Endothelial cell of umbilical vein (primary cell): ENCODE results near the gene FAM53B. TPM values are rescaled to one million over a fixed set of nuclear protein-coding genes. Genes with fewer than 3 reads are reported as not detected.

Experiments
- BruUV-seq: library from RNA; stranded (reverse); fragments of 400-500 nt; replicated peaks from 2 replicates; lab custom pipeline; 2021; lab: Mats Ljungman, UMichigan
- CTCF ChIA-PET: fragments of 300-600, 350-600 bp; sonication (Branson Sonifier 250); formaldehyde crosslinking; loops from one replicate; lab custom pipeline; 2021; ENCODE audit warnings: antibody characterized with exemption, inconsistent platforms; lab: Charles Lee
- POLR2A ChIA-PET: fragments of 300-600, 350-600 bp; sonication (Branson Sonifier 250); formaldehyde crosslinking; loops from one replicate; lab custom pipeline; 2021; ENCODE audit warnings: antibody characterized with exemption, inconsistent platforms; lab: Charles Lee
- DNase-seq: peaks from one replicate; pipeline ENCODE4 v3.0.0-alpha.2; 2011; ENCODE audit warnings: low read depth, low spot score
- FAIRE-seq: peaks from 2 replicates; lab custom pipeline; 2011; peaks lifted over from hg19 to GRCh38; lab: Jason Lieb, UNC
- H2AFZ ChIP-seq: 2 replicates; pipeline ENCODE4 v1.6.0; 2012; ENCODE audit warnings: low read depth, low read length, control low read depth, inconsistent platforms
- H3K27ac ChIP-seq: 2 replicates; pipeline ENCODE4 v1.5.1; 2011; ENCODE audit warnings: low read depth, mild to moderate bottlenecking, control low read depth, low read length, moderate library complexity; ENCODE audit not compliant: insufficient read depth
- H3K27me3 ChIP-seq, 2 experiments: 2 replicates each; pipeline versions ENCODE4 v1.6.0 to v1.6.1; 2011; ENCODE audit warnings: low read length in 2 of 2, mixed read lengths in 1 of 2; ENCODE audit not compliant: control insufficient read depth in 2 of 2, insufficient read depth in 2 of 2
- H3K36me3 ChIP-seq, 2 experiments: 2 replicates in 1 of 2; 3 replicates in 1 of 2; pipeline ENCODE4 v1.5.1; 2011; ENCODE audit warnings: low read length in 2 of 2, mild to moderate bottlenecking in 1 of 2, moderate library complexity in 1 of 2; ENCODE audit not compliant: control insufficient read depth in 2 of 2, insufficient read depth in 2 of 2; ENCODE audit errors: extremely low read depth in 1 of 2
- H3K4me1 ChIP-seq: 3 replicates; pipeline ENCODE4 v1.5.1; 2011; ENCODE audit warnings: mild to moderate bottlenecking, low read length; ENCODE audit not compliant: control insufficient read depth, insufficient read depth; ENCODE audit errors: extremely low read depth
- H3K4me2 ChIP-seq: 2 replicates; pipeline ENCODE4 v1.6.1; 2011; ENCODE audit warnings: low read length, control low read depth, mixed read lengths; ENCODE audit not compliant: insufficient read depth
- H3K4me3 ChIP-seq, 3 experiments: fragments of 200-600 bp in 1 of 3; sonication (generic), shearing (Covaris generic) in 1 of 3; replicated peaks in 1 of 3; 2 replicates each; pipeline ENCODE4 v1.5.1; 2011 to 2016; ENCODE audit warnings: control low read depth in 3 of 3, low read length in 3 of 3, mild to moderate bottlenecking in 2 of 3, inconsistent platforms in 1 of 3, low read depth in 1 of 3, moderate library complexity in 1 of 3; ENCODE audit not compliant: insufficient read depth in 1 of 3
- H3K79me2 ChIP-seq: 2 replicates; pipeline ENCODE4 v1.6.0; 2012; ENCODE audit warnings: low read length, inconsistent platforms; ENCODE audit not compliant: control insufficient read depth, insufficient read depth
- H3K9ac ChIP-seq: replicated peaks from 2 replicates; pipeline ENCODE3; 2011; ENCODE audit warnings: low read length, control low read depth; ENCODE audit not compliant: insufficient read depth; ENCODE audit errors: extremely low read depth
- H3K9me1 ChIP-seq: replicated peaks from 3 replicates; pipeline ENCODE4 v1.6.0; 2011; ENCODE audit warnings: mild to moderate bottlenecking, low read length; ENCODE audit not compliant: control insufficient read depth, insufficient read depth; ENCODE audit errors: extremely low read depth
- H3K9me3 ChIP-seq: replicated peaks from 2 replicates; pipeline ENCODE4 v1.5.1; 2012; ENCODE audit warnings: low read length, inconsistent platforms; ENCODE audit not compliant: control insufficient read depth, insufficient read depth
- H4K20me1 ChIP-seq: replicated peaks from 2 replicates; pipeline ENCODE3; 2011; ENCODE audit warnings: mild to moderate bottlenecking, low read length; ENCODE audit not compliant: control insufficient read depth, insufficient read depth; ENCODE audit errors: extremely low read depth
- EZH2 ChIP-seq: IDR thresholded peaks from 2 replicates; pipeline ENCODE4 v1.6.1; 2012; ENCODE audit warnings: borderline replicate concordance, low read depth, mild to moderate bottlenecking, moderate library complexity, low read length, inconsistent platforms; ENCODE audit not compliant: severe bottlenecking
- FOS ChIP-seq: IDR thresholded peaks from 2 replicates; pipeline ENCODE4 v1.6.1; 2011; ENCODE audit warnings: mild to moderate bottlenecking, low read length, moderate library complexity, borderline replicate concordance; ENCODE audit not compliant: insufficient read depth
- GATA2 ChIP-seq: IDR thresholded peaks from 2 replicates; pipeline ENCODE4 v1.7.0; 2011; ENCODE audit warnings: low read depth, mild to moderate bottlenecking, moderate library complexity, mixed read lengths, low read length; ENCODE audit not compliant: insufficient read length, insufficient read depth
- JUN ChIP-seq: IDR thresholded peaks from 2 replicates; pipeline ENCODE4 v1.6.1; 2011; ENCODE audit warnings: borderline replicate concordance, low read depth; ENCODE audit not compliant: insufficient read length, insufficient read depth
- MYC ChIP-seq: IDR thresholded peaks from one replicate; pipeline ENCODE4 v1.6.1; 2011; ENCODE audit warnings: mild to moderate bottlenecking, low read depth, low read length
- POLR2A ChIP-seq: IDR thresholded peaks from 2 replicates; pipeline ENCODE4 v1.6.1; 2012; ENCODE audit warnings: low read depth, mild to moderate bottlenecking, control low read depth, low read length
- POLR2AphosphoS5 ChIP-seq: IDR thresholded peaks from 2 replicates; pipeline ENCODE4 v1.6.1; 2012; ENCODE audit warnings: low read depth, mild to moderate bottlenecking, control low read depth, low read length, moderate library complexity; ENCODE audit not compliant: insufficient read depth
- dilution Hi-C: fragments of 300-500 bp; cut with MboI; formaldehyde crosslinking; loops from one replicate; pipeline ENCODE4 v1.15.0; 2019; ENCODE audit warnings: low sequenced_read_pairs; ENCODE audit not compliant: extremely low pct_ligation_motif_present
- intact Hi-C: fragments of 100-400 bp; cut with micrococcal nuclease; formaldehyde crosslinking; loops from one replicate; pipeline ENCODE4 v1.10.0; 2022
- polyA plus RNA-seq, 4 experiments: library from polyadenylated mRNA; depleted of rRNA in 3 of 4; stranded (reverse) in 3 of 4; unstranded in 1 of 4; fragments of >200 nt; gene quantifications; 2 replicates each; pipeline versions ENCODE4 v1.2.1 to v1.2.3, GENCODE V29; 2011 to 2012; ENCODE audit warnings: missing spikeins in 1 of 4
- total RNA-seq: library from RNA; stranded (reverse); gene quantifications from 2 replicates; pipeline ENCODE4 v1.2.3, GENCODE V29; 2021
- TF ChIP-seq, protein P1 (sequence below), 2 donors: IDR thresholded peaks; 1 replicate in 1 of 2; 2 replicates in 1 of 2; pipeline ENCODE4 v1.5.1; 2011; ENCODE audit warnings: low read length in 2 of 2, mild to moderate bottlenecking in 2 of 2, moderate library complexity in 2 of 2, control low read depth in 1 of 2, inconsistent platforms in 1 of 2, low read depth in 1 of 2; ENCODE audit not compliant: insufficient read depth in 1 of 2; ENCODE audit errors: extremely low read depth in 1 of 2
- TF ChIP-seq, protein P2 (sequence below): IDR thresholded peaks from 2 replicates; pipeline ENCODE4 v1.6.1; 2011; ENCODE audit not compliant: insufficient read depth, insufficient read length

Gene FAM53B
- total and polyA plus RNA-seq, 2 donors (not counting 3 experiments of a cell fraction or from before 2014, with no cell fraction given): 8.5 to 21.1 TPM

DNA sequence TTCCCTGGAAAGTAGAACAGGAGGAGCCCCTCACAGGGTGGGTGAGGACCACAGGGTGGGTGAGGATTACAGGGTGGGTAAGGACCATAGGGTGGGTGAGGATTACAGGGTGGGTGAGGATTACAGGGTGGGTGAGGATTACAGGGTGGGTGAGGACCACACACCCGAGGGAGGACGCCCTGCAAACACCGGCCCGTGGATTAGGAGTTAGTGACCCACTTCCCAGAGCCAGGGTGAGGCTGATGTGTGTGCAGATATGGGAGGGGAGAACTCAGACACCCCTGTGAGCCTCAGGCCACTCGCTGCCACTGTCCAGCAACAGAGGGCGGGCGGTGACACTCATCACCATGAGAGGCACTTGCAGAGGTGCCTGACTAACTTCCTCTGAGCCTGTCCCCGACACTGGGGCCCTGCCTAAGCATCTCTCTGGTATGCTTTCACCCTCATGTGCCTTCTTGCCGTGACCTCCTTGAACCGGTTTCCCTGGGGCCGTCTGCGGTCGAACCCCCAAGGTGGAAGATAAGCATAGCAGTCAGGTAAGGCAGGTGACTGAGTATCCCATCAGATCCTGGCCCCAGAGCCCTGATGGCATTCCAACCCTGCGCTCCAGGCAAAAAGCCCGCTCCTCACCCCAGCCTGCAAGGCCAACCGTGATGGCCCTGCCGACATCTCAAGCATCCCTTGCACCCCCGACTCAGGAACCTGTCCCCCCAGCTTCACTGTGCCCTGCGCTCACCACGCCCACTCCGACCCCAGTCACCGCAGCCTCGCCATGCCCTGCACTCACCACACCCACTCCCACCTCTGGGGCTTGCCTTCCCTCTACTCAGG is 74.1 kb downstream of the FAM53B start:
- Histone ChIP-seq H3K79me2 (no peaks in the 10 kb centered on the region), H3K27ac (no peak overlapping the region), H3K9me1 (no peaks in the 10 kb centered on the region), H4K20me1 (no peaks in the 10 kb centered on the region), H2AFZ (no peak overlapping the region), H3K36me3 (peaks cover 0 to 4% of the 10 kb centered on the region in 2 experiments), H3K9ac (no peak overlapping the region), H3K4me2 (no peak overlapping the region), H3K4me3 (no peak overlapping the region), H3K9me3 (no peaks in the 10 kb centered on the region), H3K27me3 (no peaks in the 10 kb centered on the region), H3K4me1 (peaks cover 7% of the 10 kb centered on the region)
- TF ChIP-seq, protein P1, sequence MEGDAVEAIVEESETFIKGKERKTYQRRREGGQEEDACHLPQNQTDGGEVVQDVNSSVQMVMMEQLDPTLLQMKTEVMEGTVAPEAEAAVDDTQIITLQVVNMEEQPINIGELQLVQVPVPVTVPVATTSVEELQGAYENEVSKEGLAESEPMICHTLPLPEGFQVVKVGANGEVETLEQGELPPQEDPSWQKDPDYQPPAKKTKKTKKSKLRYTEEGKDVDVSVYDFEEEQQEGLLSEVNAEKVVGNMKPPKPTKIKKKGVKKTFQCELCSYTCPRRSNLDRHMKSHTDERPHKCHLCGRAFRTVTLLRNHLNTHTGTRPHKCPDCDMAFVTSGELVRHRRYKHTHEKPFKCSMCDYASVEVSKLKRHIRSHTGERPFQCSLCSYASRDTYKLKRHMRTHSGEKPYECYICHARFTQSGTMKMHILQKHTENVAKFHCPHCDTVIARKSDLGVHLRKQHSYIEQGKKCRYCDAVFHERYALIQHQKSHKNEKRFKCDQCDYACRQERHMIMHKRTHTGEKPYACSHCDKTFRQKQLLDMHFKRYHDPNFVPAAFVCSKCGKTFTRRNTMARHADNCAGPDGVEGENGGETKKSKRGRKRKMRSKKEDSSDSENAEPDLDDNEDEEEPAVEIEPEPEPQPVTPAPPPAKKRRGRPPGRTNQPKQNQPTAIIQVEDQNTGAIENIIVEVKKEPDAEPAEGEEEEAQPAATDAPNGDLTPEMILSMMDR (IDR thresholded peaks at IDR 0.05; ENCODE audit: extremely low read depth in 1 of 2, insufficient read depth in 1 of 2, low read depth in 1 of 2, low read length in 2 of 2): no peak
- TF ChIP-seq POLR2AphosphoS5: no peak
- no peak for TF ChIP-seq MYC
- TF ChIP-seq, protein P2, sequence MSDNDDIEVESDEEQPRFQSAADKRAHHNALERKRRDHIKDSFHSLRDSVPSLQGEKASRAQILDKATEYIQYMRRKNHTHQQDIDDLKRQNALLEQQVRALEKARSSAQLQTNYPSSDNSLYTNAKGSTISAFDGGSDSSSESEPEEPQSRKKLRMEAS: no peak
- no peak for TF ChIP-seq GATA2
- no peak for TF ChIP-seq EZH2
- TF ChIP-seq JUN: no peak
- no peak for TF ChIP-seq POLR2A
- TF ChIP-seq FOS: no peak
- FAIRE-seq: no peak
- POLR2A ChIA-PET: no interaction called here
- no TSS peak for BruUV-seq
- no peak for DNase-seq
- dilution Hi-C loops (no loop called here), intact Hi-C loops (no loop called here)
- CTCF ChIA-PET: interaction anchor here (1.0 to 3.2 kb wide), 4 partner anchors 48 to 71 kb away, joined by 4 to 13 read pairs (median 6); no protein-coding TSS in a partner anchor
